ENCODE measurements around the gene PTPN7.

Gene PTPN7

DNA sequence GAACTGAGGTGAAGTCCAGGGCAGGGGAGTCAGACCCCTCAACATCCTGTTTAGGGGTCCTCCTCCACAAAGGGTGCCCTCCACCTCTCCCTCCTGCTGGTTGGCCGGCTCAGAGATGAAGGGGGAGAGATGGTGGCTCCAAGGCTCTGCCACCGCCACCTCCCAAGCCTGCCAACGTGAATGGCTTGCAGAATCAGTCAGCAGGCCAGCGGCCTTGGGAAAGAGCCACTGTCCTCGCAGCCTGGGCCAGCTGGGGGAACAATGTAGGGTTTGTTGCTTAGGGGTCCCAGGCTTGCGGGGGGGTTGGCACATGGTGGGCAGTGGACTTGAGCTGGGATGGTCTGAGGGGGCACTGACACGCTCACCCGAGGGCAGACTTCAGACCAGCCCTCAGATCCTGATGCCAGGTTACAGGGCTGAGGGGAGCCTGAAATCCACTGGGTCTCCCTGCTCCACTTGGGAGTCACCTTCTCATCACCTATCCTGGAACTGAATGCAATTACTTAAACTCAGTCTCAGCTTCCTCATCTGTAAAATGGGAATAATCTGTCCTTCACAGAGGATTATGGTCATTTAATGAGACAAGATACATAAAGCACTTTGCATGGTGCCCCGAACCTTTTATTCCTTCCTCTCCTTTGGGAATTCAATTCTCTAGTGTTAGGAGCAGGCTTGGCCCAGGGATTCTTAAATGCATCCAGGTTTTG is 29.4 kb downstream of the PTPN7 start:
- no peak for TF ChIP-seq ZFX (IDR thresholded peaks at IDR 0.05; ENCODE audit: borderline replicate concordance)
- TF ChIP-seq, protein P1, sequence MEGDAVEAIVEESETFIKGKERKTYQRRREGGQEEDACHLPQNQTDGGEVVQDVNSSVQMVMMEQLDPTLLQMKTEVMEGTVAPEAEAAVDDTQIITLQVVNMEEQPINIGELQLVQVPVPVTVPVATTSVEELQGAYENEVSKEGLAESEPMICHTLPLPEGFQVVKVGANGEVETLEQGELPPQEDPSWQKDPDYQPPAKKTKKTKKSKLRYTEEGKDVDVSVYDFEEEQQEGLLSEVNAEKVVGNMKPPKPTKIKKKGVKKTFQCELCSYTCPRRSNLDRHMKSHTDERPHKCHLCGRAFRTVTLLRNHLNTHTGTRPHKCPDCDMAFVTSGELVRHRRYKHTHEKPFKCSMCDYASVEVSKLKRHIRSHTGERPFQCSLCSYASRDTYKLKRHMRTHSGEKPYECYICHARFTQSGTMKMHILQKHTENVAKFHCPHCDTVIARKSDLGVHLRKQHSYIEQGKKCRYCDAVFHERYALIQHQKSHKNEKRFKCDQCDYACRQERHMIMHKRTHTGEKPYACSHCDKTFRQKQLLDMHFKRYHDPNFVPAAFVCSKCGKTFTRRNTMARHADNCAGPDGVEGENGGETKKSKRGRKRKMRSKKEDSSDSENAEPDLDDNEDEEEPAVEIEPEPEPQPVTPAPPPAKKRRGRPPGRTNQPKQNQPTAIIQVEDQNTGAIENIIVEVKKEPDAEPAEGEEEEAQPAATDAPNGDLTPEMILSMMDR (IDR thresholded peaks at IDR 0.05) = no peak

DNA sequence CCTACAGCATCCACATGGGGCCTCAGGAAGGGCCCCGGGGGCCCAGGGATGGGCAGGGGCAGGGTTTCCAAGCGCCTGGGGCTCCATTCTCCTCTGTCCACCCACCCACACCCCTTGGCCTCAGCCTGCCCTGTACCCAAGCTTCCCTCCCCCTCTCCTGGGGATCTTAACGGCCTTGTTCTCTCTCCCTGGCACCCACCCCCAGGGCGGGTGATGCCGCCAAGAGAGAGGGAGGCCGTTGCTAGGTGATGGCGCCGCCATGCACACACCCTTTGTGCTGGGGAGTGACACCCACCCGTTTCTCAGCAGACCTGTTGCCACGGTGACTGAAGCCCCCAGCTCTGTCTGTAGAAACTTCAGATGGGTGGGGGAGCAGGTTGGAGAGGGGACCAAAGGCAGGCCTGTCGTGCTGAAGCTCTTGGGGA is 30.1 kb downstream of the PTPN7 start:
- no peak overlapping the region for H3K27ac ChIP-seq
- TF ChIP-seq, protein P1 (IDR thresholded peaks at IDR 0.05) = no peak
- TF ChIP-seq ZFX (IDR thresholded peaks at IDR 0.05; ENCODE audit: borderline replicate concordance) = no peak

More for the DNA sequence above, 29.4 kb downstream of the PTPN7 start:
- H3K27ac ChIP-seq = no peak overlapping the region

DNA sequence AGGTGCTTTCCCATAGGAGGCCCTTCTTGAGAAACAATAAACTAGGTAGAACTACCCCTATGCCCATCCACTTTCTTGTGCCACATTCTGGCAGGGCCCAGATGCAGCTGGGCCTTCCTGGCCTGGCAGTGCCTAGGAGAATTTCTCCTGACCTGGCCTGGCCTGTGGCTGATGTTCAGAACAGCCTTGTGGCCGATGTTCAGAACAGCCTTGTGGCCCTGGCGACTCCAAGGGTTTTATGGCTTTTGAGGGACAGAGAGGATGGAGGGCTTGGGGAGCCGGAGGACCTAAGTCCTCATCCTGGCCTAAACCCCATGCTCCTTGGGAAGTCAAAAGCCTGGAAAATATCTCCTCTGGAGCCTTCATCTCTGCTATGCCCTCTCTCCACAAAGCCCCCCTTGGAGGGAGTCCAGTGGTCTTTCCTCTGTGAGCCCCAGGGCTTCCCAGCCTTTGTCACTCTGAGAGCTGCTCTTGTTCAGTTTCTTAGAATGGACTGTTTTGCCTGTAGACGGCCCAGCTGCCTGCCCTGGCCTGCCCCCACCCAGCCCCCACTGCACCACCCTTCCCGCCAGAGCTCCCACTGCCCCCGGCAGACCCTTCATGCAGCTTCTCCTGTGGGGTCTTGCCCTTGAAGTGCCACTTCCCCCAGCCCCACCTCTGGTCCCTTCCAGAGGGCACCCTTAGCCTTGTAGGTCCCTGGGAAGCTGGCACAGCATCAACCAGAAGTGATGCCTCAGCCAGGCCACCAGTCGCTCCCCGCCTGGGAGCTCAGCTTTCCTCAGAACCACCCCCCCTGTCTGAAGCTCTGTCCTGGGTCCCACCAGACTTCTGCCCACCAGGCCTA is 30.7 kb downstream of the PTPN7 start:
- no peak for TF ChIP-seq ZFX (IDR thresholded peaks at IDR 0.05; ENCODE audit: borderline replicate concordance)
- TF ChIP-seq, protein P1 (IDR thresholded peaks at IDR 0.05) = no peak
- H3K27ac ChIP-seq = no peak overlapping the region

GRCh38 chr1:202127836-202128622 is 32.4 kb downstream of the PTPN7 start:
- TF ChIP-seq, protein P1 (IDR thresholded peaks at IDR 0.05) = no peak
- TF ChIP-seq ZFX (IDR thresholded peaks at IDR 0.05; ENCODE audit: borderline replicate concordance) = no peak
- H3K27ac ChIP-seq = no peak overlapping the region

DNA sequence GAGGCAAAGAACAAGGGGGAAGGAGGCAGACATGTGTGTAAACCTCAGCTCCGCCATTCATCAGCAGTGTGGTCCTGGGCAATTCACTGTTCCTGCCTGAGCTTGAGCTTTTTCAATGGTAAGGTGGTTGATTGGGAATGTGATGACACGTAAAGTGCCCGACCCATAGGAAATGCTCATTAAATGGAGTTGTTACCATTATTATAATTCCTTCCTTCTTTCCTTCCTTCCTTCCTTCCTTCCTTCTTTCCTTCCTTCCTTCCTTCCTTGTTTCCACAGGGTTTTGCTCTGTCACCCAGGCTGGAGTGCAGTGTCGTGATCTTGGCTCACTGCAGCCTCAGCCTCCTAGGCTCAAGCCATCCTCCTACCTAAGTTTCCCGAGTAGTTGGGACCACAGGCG is 33.3 kb downstream of the PTPN7 start:
- no peak overlapping the region for H3K27ac ChIP-seq
- TF ChIP-seq, protein P1 (IDR thresholded peaks at IDR 0.05) = no peak
- no peak for TF ChIP-seq ZFX (IDR thresholded peaks at IDR 0.05; ENCODE audit: borderline replicate concordance)

- no peak overlapping the region for H3K27ac ChIP-seq
- TF ChIP-seq, protein P1 (IDR thresholded peaks at IDR 0.05) = no peak
- no peak for TF ChIP-seq ZFX (IDR thresholded peaks at IDR 0.05; ENCODE audit: borderline replicate concordance)
Observed at GRCh38 chr1:202126426-202126825, 34.0 kb downstream of the PTPN7 start.

Data from 22Rv1 (cell line).